Spleen (tissue), 11 donors: Measurements from ENCODE around the gene BIN1. TPM values are rescaled to one million over a fixed set of nuclear protein-coding genes. Genes with fewer than 3 reads are reported as not detected.

Experiments
- DNase-seq: peaks from one replicate; pipeline ENCODE4 v3.0.0-alpha.2; 2020
- H3K27ac ChIP-seq, 8 donors: fragments of 200-600 bp; sonication (generic) in 7 of 8; 1 replicate in 4 of 8; 2 replicates in 4 of 8; pipeline versions ENCODE4 v1.5.0 to v1.8.0; 2016 to 2021; ENCODE audit warnings: inconsistent platforms in 4 of 8, mild to moderate bottlenecking in 4 of 8, moderate library complexity in 1 of 8
- H3K27me3 ChIP-seq, 7 donors: fragments of 200-600 bp; sonication (generic) in 6 of 7; replicated peaks in 1 of 7; 1 replicate in 4 of 7; 2 replicates in 3 of 7; pipeline versions ENCODE4 v1.5.0 to v1.8.0; 2016 to 2021; ENCODE audit warnings: inconsistent platforms in 3 of 7, mild to moderate bottlenecking in 1 of 7
- H3K36me3 ChIP-seq, 6 donors: fragments of 200-600 bp; sonication (generic) in 5 of 6; 1 replicate in 4 of 6; 2 replicates in 2 of 6; pipeline versions ENCODE4 v1.5.0 to v1.8.0; 2016 to 2021; ENCODE audit warnings: inconsistent platforms in 2 of 6
- H3K4me1 ChIP-seq, 6 donors: fragments of 200-600 bp; sonication (generic) in 5 of 6; 1 replicate in 3 of 6; 2 replicates in 3 of 6; pipeline versions ENCODE4 v1.5.0 to v1.8.0; 2016 to 2021; ENCODE audit warnings: inconsistent platforms in 3 of 6
- H3K4me3 ChIP-seq, 8 donors: fragments of 200-600 bp; sonication (generic) in 7 of 8; 1 replicate in 4 of 8; 2 replicates in 4 of 8; pipeline versions ENCODE4 v1.5.0 to v1.8.0; 2016 to 2021; ENCODE audit warnings: inconsistent platforms in 4 of 8, mild to moderate bottlenecking in 4 of 8, moderate library complexity in 2 of 8
- H3K9me3 ChIP-seq, 8 donors: fragments of 200-600 bp; sonication (generic) in 7 of 8; 1 replicate in 4 of 8; 2 replicates in 4 of 8; pipeline versions ENCODE4 v1.5.0 to v1.8.0; 2016 to 2021; ENCODE audit warnings: inconsistent platforms in 4 of 8
- POLR2A ChIP-seq, 3 donors: fragments of 450-650 bp; IDR thresholded peaks; one replicate each; pipeline ENCODE4 v1.5.1; 2017; ENCODE audit warnings: antibody characterized with exemption in 3 of 3, mild to moderate bottlenecking in 1 of 3
- POLR2AphosphoS5 ChIP-seq, 3 donors: sonication (generic); formaldehyde crosslinking; IDR thresholded peaks; one replicate each; pipeline ENCODE4 v1.5.1; 2017; ENCODE audit warnings: antibody characterized with exemption in 3 of 3
- WGBS, 5 donors: extraction: QIAGEN DNeasy Blood & Tissue Kit in 3 of 5; methylation state at CpG; one replicate each; pipeline versions ENCODE4 v1.1.5 to v1.1.7; 2013 to 2018; 5-methylcytosine and 5-hydroxymethylcytosine counted together
- intact Hi-C: fragments of 100-400 bp; cut with DNase I; formaldehyde crosslinking; loops from one replicate; pipeline ENCODE4 v1.15.0; 2023; ENCODE audit warnings: low total_unique reads
- polyA plus RNA-seq, 3 donors: library from polyadenylated mRNA; stranded (reverse); fragments of 200-250 nt; gene quantifications; one replicate each; pipeline ENCODE4 v1.2.1, GENCODE V29; 2013
- total RNA-seq, 7 donors: library from RNA; depleted of rRNA in 3 of 7; stranded (reverse); fragments of >200 nt in 3 of 7; fragmentation: NEBNext Ultra II Directional in 4 of 7; extraction: Animal tissue kit (Norgen Biotek cat#: 25700) in 4 of 7; gene quantifications; one replicate each; pipeline versions ENCODE4 v1.1.0 to v1.2.1, GENCODE V29; 2016 to 2021
- TF ChIP-seq, protein P1 (sequence below), 11 experiments: fragments of 200-600 bp in 7 of 11; fragments of 450-650 bp in 4 of 11; sonication (generic) in 4 of 11; IDR thresholded peaks in 8 of 11; conservative IDR thresholded peaks in 3 of 11; 1 replicate in 7 of 11; 2 replicates in 4 of 11; pipeline versions ENCODE4 v1.4.0 to v1.8.0; 2016 to 2021; ENCODE audit warnings: antibody characterized with exemption in 11 of 11, inconsistent platforms in 4 of 11, mild to moderate bottlenecking in 1 of 11
- donor health status: healthy with polysubstance abuse.
- donor health status: DM: no; HTN: no; CAD: no; lungs with moderate emphysema.
- donor health status: DM: no; HTN: no; CAD: no.
- donor health status: Bipolar disorder and iron deficiency.
- donor health status: healthy.
- donor health status: DM: no; HTN: no; CAD: no.
- donor health status: DM: yes; HTN: yes; CAD: no.

BIN1 gene
- total and polyA plus RNA-seq, 10 donors = 57.2 to 123 (median 70.4) TPM

GRCh38 chr2:127012215-127012614 is 94.7 kb downstream of the BIN1 start:
- peaks cover 0 to 51% (median 0%) of the 10 kb centered on the region in 7 donors for H3K27me3 ChIP-seq
- WGBS, 5 donors = 65 to 86% (median 80%) methylated on average over 2 of the region's 2 CpGs

DNA sequence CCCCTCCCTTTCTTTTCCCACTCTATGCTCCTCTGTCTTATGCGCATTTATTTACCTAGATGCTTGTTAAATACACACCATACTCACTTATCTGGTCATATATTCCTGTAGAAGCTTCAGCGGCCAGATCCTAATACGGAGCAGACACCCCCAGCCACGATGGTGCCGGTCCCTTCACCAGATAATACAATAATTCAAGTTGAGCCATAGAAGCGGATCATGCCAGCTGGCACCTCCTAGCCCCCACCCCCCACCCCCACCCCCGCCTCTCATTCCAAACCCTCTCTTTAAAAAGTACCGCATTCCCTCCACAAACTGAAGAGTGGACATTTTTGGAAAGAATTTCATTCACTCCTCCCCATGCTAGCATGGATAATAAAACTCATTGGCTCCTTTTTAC is 95.2 kb downstream of the BIN1 start:
- H3K27ac ChIP-seq = no peak overlapping the region
- H3K9me3 ChIP-seq = peaks cover 0 to 3% (median 0%) of the 10 kb centered on the region in 8 donors
- peaks cover 0 to 50% (median 0%) of the 10 kb centered on the region in 7 donors for H3K27me3 ChIP-seq
- H3K4me1 ChIP-seq = no peaks in the 10 kb centered on the region
- TF ChIP-seq POLR2A (IDR thresholded peaks at IDR 0.05) (no peak), POLR2AphosphoS5 (IDR thresholded peaks at IDR 0.05) (no peak)
- TF ChIP-seq, protein P1, sequence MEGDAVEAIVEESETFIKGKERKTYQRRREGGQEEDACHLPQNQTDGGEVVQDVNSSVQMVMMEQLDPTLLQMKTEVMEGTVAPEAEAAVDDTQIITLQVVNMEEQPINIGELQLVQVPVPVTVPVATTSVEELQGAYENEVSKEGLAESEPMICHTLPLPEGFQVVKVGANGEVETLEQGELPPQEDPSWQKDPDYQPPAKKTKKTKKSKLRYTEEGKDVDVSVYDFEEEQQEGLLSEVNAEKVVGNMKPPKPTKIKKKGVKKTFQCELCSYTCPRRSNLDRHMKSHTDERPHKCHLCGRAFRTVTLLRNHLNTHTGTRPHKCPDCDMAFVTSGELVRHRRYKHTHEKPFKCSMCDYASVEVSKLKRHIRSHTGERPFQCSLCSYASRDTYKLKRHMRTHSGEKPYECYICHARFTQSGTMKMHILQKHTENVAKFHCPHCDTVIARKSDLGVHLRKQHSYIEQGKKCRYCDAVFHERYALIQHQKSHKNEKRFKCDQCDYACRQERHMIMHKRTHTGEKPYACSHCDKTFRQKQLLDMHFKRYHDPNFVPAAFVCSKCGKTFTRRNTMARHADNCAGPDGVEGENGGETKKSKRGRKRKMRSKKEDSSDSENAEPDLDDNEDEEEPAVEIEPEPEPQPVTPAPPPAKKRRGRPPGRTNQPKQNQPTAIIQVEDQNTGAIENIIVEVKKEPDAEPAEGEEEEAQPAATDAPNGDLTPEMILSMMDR (IDR thresholded peaks at IDR 0.05 in 8 of 11, conservative IDR thresholded peaks at IDR 0.05 in 3 of 11) = no peak
- no peaks in the 10 kb centered on the region for H3K36me3 ChIP-seq
- intact Hi-C loops = no loop called here
- DNase-seq = no peak
- H3K4me3 ChIP-seq = no peak overlapping the region
- 67 to 86% (median 85%) methylated on average over 8 of the region's 8 CpGs for WGBS, 5 donors

More at GRCh38 chr2:127012215-127012614, 94.7 kb downstream of the BIN1 start:
- H3K9me3 ChIP-seq = peaks cover 0 to 3% (median 0%) of the 10 kb centered on the region in 8 donors
- TF ChIP-seq, protein P1 (IDR thresholded peaks at IDR 0.05 in 8 of 11, conservative IDR thresholded peaks at IDR 0.05 in 3 of 11) = no peak
- TF ChIP-seq POLR2A (IDR thresholded peaks at IDR 0.05) (no peak), POLR2AphosphoS5 (IDR thresholded peaks at IDR 0.05) (no peak)
- H3K36me3 ChIP-seq = no peaks in the 10 kb centered on the region
- intact Hi-C loops = no loop called here
- no peak overlapping the region for H3K27ac ChIP-seq
- H3K4me1 ChIP-seq = no peaks in the 10 kb centered on the region
- no peak overlapping the region for H3K4me3 ChIP-seq
- DNase-seq = no peak

GRCh38 chr2:127011231-127011661 is 95.7 kb downstream of the BIN1 start:
- H3K27ac ChIP-seq = no peak overlapping the region
- no peaks in the 10 kb centered on the region for H3K36me3 ChIP-seq
- H3K4me3 ChIP-seq = no peak overlapping the region
- intact Hi-C loops = no loop called here
- WGBS, 5 donors = 62 to 87% (median 79%) methylated on average over 2 of the region's 2 CpGs
- H3K4me1 ChIP-seq = no peaks in the 10 kb centered on the region
- no peak for DNase-seq
- TF ChIP-seq, protein P1 (IDR thresholded peaks at IDR 0.05 in 8 of 11, conservative IDR thresholded peaks at IDR 0.05 in 3 of 11) = no peak
- TF ChIP-seq POLR2AphosphoS5 (IDR thresholded peaks at IDR 0.05) (no peak), POLR2A (IDR thresholded peaks at IDR 0.05) (no peak)
- peaks cover 0 to 44% (median 0%) of the 10 kb centered on the region in 7 donors for H3K27me3 ChIP-seq
- peaks cover 0 to 3% (median 0%) of the 10 kb centered on the region in 8 donors for H3K9me3 ChIP-seq

GRCh38 chr2:127008265-127009015 is 98.5 kb downstream of the BIN1 start:
- no peaks in the 10 kb centered on the region for H3K4me1 ChIP-seq
- intact Hi-C loops = no loop called here
- no peak overlapping the region for H3K4me3 ChIP-seq
- H3K27me3 ChIP-seq = peaks cover 0 to 20% (median 0%) of the 10 kb centered on the region in 7 donors
- peaks cover 0 to 3% (median 0%) of the 10 kb centered on the region in 8 donors for H3K9me3 ChIP-seq
- no peak overlapping the region for H3K27ac ChIP-seq
- DNase-seq = no peak
- WGBS, 5 donors = 75 to 96% (median 86%) methylated on average over 5 of the region's 5 CpGs
- H3K36me3 ChIP-seq = no peaks in the 10 kb centered on the region
- TF ChIP-seq POLR2A (IDR thresholded peaks at IDR 0.05) (no peak), POLR2AphosphoS5 (IDR thresholded peaks at IDR 0.05) (no peak)
- TF ChIP-seq, protein P1 (IDR thresholded peaks at IDR 0.05 in 8 of 11, conservative IDR thresholded peaks at IDR 0.05 in 3 of 11) = no peak
